Astrocyte (in vitro differentiated cells and primary cell): ENCODE results near the gene DNAJB6. TPM values are rescaled to one million over a fixed set of nuclear protein-coding genes. Genes with fewer than 3 reads are reported as not detected.

ENCODE experiments used
- DNase-seq: peaks from one replicate; pipeline ENCODE4 v3.0.0-alpha.2; 2010; ENCODE audit warnings: low read depth
- FAIRE-seq: peaks from 2 replicates; lab custom pipeline; 2011; peaks lifted over from hg19 to GRCh38; lab: Jason Lieb, UNC
- H2AFZ ChIP-seq: 2 replicates; pipeline ENCODE4 v1.6.0; 2012; ENCODE audit warnings: low read depth, low read length, inconsistent platforms
- H3K27ac ChIP-seq: 2 replicates; pipeline ENCODE4 v1.5.1; 2011; ENCODE audit warnings: low read depth, low read length, inconsistent platforms
- H3K27me3 ChIP-seq: 2 replicates; pipeline ENCODE4 v1.6.0; 2011; ENCODE audit warnings: low read length, inconsistent platforms; ENCODE audit not compliant: insufficient read depth
- H3K36me3 ChIP-seq: 2 replicates; pipeline ENCODE4 v1.5.1; 2011; ENCODE audit warnings: low read length, inconsistent platforms; ENCODE audit not compliant: insufficient read depth
- H3K4me1 ChIP-seq: 2 replicates; pipeline ENCODE4 v1.5.1; 2011; ENCODE audit warnings: low read length, inconsistent platforms; ENCODE audit not compliant: insufficient read depth
- H3K4me2 ChIP-seq: 2 replicates; pipeline ENCODE4 v1.6.0; 2012; ENCODE audit warnings: low read length, inconsistent platforms
- H3K4me3 ChIP-seq: 2 replicates; pipeline ENCODE4 v1.5.1; 2011; ENCODE audit warnings: low read depth, mild to moderate bottlenecking, low read length, inconsistent platforms; ENCODE audit not compliant: insufficient read depth
- H3K79me2 ChIP-seq: 2 replicates; pipeline ENCODE4 v1.6.0; 2012; ENCODE audit warnings: mild to moderate bottlenecking, low read length, inconsistent platforms; ENCODE audit not compliant: insufficient read depth
- H3K9ac ChIP-seq: 2 replicates; pipeline ENCODE4 v1.6.0; 2012; ENCODE audit warnings: mild to moderate bottlenecking, low read length, inconsistent platforms
- H3K9me3 ChIP-seq: 2 replicates; pipeline ENCODE4 v1.5.1; 2012; ENCODE audit warnings: low read depth, mild to moderate bottlenecking, low read length, inconsistent platforms; ENCODE audit not compliant: insufficient read depth
- H4K20me1 ChIP-seq: 2 replicates; pipeline ENCODE4 v1.6.0; 2012; ENCODE audit warnings: low read length, inconsistent platforms; ENCODE audit not compliant: insufficient read depth
- H3K27ac Mint-ChIP-seq: one replicate; pipeline ENCODE4 v1.8.0; 2021; ENCODE audit warnings: mild to moderate bottlenecking, mixed read lengths; ENCODE audit not compliant: unreplicated experiment
- H3K27me3 Mint-ChIP-seq: one replicate; pipeline ENCODE4 v1.8.0; 2021; ENCODE audit warnings: low read depth, mixed read lengths; ENCODE audit not compliant: unreplicated experiment
- H3K36me3 Mint-ChIP-seq: one replicate; pipeline ENCODE4 v1.8.0; 2021; ENCODE audit warnings: low read depth, mixed read lengths; ENCODE audit not compliant: unreplicated experiment
- H3K4me1 Mint-ChIP-seq: one replicate; pipeline ENCODE4 v1.8.0; 2021; ENCODE audit warnings: low read depth, mixed read lengths; ENCODE audit not compliant: unreplicated experiment
- H3K4me3 Mint-ChIP-seq: one replicate; pipeline ENCODE4 v1.8.0; 2021; ENCODE audit warnings: mild to moderate bottlenecking, moderate library complexity, mixed read lengths; ENCODE audit not compliant: unreplicated experiment
- H3K9me3 Mint-ChIP-seq: one replicate; pipeline ENCODE4 v1.8.0; 2021; ENCODE audit warnings: mild to moderate bottlenecking, mixed read lengths; ENCODE audit not compliant: unreplicated experiment
- CTCF ChIP-seq: IDR thresholded peaks from 2 replicates; pipeline ENCODE4 v1.5.1; 2011; ENCODE audit warnings: low read depth, mild to moderate bottlenecking, inconsistent platforms, low read length, moderate library complexity; ENCODE audit not compliant: insufficient read depth
- EZH2 ChIP-seq: IDR thresholded peaks from 2 replicates; pipeline ENCODE4 v1.6.1; 2012; ENCODE audit warnings: mild to moderate bottlenecking, low read length, inconsistent platforms; ENCODE audit not compliant: insufficient read depth
- total RNA-seq: library from RNA; stranded (reverse); gene quantifications from 2 replicates; pipeline ENCODE4 v1.2.1, GENCODE V29; 2021

The DNAJB6 gene
- total RNA-seq, 1 donor from 2014 or later, result 179 TPM

- H3K4me1 Mint-ChIP-seq, result no peaks in the 10 kb centered on the region
- Histone ChIP-seq H2AFZ (no peak overlapping the region), H3K79me2 (no peaks in the 10 kb centered on the region), H3K36me3 (no peaks in the 10 kb centered on the region), H3K27ac (no peak overlapping the region), H3K27me3 (no peaks in the 10 kb centered on the region), H3K4me2 (no peak overlapping the region), H3K4me3 (no peak overlapping the region), H4K20me1 (no peaks in the 10 kb centered on the region), H3K9ac (no peak overlapping the region), H3K9me3 (peaks cover 4% of the 10 kb centered on the region), H3K4me1 (no peaks in the 10 kb centered on the region)
- H3K4me3 Mint-ChIP-seq, result no peak overlapping the region
- H3K9me3 Mint-ChIP-seq, result peaks cover 20% of the 10 kb centered on the region
- FAIRE-seq (no peak), DNase-seq (no peak)
- TF ChIP-seq EZH2 (no peak), CTCF (no peak)
- peak overlapping the region; percentile 34 for H3K27ac Mint-ChIP-seq
- peaks cover 2% of the 10 kb centered on the region for H3K27me3 Mint-ChIP-seq
- peaks cover 8% of the 10 kb centered on the region for H3K36me3 Mint-ChIP-seq
Measured at GRCh38 chr7:157439761-157440160, 103.0 kb downstream of the DNAJB6 start.

GRCh38 chr7:157440346-157441022 is 103.7 kb downstream of the DNAJB6 start:
- Histone ChIP-seq H4K20me1 (no peaks in the 10 kb centered on the region), H3K9me3 (peaks cover 4% of the 10 kb centered on the region), H3K36me3 (no peaks in the 10 kb centered on the region), H3K4me3 (no peak overlapping the region), H3K79me2 (no peaks in the 10 kb centered on the region), H3K4me1 (no peaks in the 10 kb centered on the region), H3K9ac (no peak overlapping the region), H2AFZ (no peak overlapping the region), H3K27me3 (no peaks in the 10 kb centered on the region), H3K27ac (no peak overlapping the region), H3K4me2 (no peak overlapping the region)
- Mint-ChIP-seq H3K27me3 (peaks cover 2% of the 10 kb centered on the region), H3K9me3 (peaks cover 20% of the 10 kb centered on the region), H3K4me3 (no peak overlapping the region), H3K36me3 (peaks cover 8% of the 10 kb centered on the region), H3K27ac (no peak overlapping the region), H3K4me1 (no peaks in the 10 kb centered on the region)
- no peak for FAIRE-seq
- DNase-seq, result no peak
- TF ChIP-seq EZH2 (no peak), CTCF (no peak)

- no peak overlapping the region for H3K27ac ChIP-seq
- H3K4me1 Mint-ChIP-seq, result no peaks in the 10 kb centered on the region
- no peak overlapping the region for H3K4me2 ChIP-seq
- no peaks in the 10 kb centered on the region for H3K27me3 ChIP-seq
- TF ChIP-seq EZH2, result no peak
- no peaks in the 10 kb centered on the region for H4K20me1 ChIP-seq
- no peaks in the 10 kb centered on the region for H3K36me3 ChIP-seq
- peaks cover 8% of the 10 kb centered on the region for H3K36me3 Mint-ChIP-seq
- no peak overlapping the region for H3K4me3 Mint-ChIP-seq
- H3K9me3 Mint-ChIP-seq, result peaks cover 20% of the 10 kb centered on the region
- H3K79me2 ChIP-seq, result no peaks in the 10 kb centered on the region
- no peak overlapping the region for H3K4me3 ChIP-seq
- no peaks in the 10 kb centered on the region for H3K4me1 ChIP-seq
- peaks cover 4% of the 10 kb centered on the region for H3K9me3 ChIP-seq
- no peak overlapping the region for H3K27ac Mint-ChIP-seq
- no peak overlapping the region for H3K9ac ChIP-seq
- FAIRE-seq (no peak), DNase-seq (no peak)
- H2AFZ ChIP-seq, result no peak overlapping the region
- peaks cover 2% of the 10 kb centered on the region for H3K27me3 Mint-ChIP-seq
Measured at GRCh38 chr7:157441023-157441399, 104.2 kb downstream of the DNAJB6 start.
